22Rv1 (cell line): Measurements from ENCODE around the gene PGM5.

Experiments
- CTCF ChIP-seq: fragments of 450-650 bp; IDR thresholded peaks from 2 replicates; pipeline ENCODE4 v1.5.1; 2017; ENCODE audit warnings: mild to moderate bottlenecking
- ZFX ChIP-seq: fragments of 450-650 bp; IDR thresholded peaks from 2 replicates; pipeline ENCODE4 v1.6.1; 2017; ENCODE audit warnings: antibody characterized with exemption, borderline replicate concordance

GRCh38 chr9:68476422-68476821 lies 120.0 kb downstream of the PGM5 start:
- no peak for TF ChIP-seq CTCF
- no peak for TF ChIP-seq ZFX
